ENCODE measurements around the gene MYADML2. TPM values are rescaled to one million over a fixed set of nuclear protein-coding genes. Genes with fewer than 3 reads are reported as not detected.

Gene MYADML2
- total RNA-seq, 2 donors from 2014 or later = 0.17 TPM; not detected in 1

DNA sequence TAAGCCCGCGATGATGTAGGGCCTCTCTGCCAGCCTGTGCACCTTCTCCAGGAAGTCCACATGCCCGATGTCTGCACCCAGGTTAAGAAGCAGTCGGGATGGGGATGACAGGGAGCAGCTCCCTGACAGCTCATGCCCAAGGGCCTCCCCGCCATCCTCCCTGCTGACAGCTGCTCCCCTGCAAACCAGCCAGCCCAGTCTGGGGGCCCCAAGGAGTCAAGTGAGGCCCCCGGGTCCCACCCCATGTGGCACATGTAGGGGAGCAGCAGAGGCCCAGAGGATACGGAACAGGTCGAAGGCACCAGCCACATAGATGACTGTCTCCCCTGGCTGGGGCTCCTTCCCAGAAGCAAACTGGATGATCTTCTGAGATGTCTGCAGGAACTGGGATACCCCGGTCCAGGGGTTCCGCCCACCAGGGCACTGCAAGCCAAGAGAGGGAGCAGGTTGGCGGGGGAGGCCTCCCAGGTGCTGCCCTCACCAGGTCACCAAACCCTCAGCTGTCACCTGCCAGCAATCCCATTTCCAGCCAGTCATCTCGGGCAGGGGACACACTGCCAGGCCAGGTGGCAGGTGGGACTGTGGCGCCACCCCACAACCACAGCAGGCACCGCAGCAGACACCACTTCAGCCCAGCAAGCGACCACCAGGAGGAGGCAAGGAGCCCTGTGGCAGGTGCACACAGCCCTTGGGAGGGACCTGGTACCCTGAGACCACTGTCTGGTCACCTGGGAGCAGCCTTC lies 40.4 kb downstream of the MYADML2 start:
- intact Hi-C loops (cut with DNase I, micrococcal nuclease) = no loop called here
- ATAC-seq (no peak), DNase-seq (no peak)

DNA sequence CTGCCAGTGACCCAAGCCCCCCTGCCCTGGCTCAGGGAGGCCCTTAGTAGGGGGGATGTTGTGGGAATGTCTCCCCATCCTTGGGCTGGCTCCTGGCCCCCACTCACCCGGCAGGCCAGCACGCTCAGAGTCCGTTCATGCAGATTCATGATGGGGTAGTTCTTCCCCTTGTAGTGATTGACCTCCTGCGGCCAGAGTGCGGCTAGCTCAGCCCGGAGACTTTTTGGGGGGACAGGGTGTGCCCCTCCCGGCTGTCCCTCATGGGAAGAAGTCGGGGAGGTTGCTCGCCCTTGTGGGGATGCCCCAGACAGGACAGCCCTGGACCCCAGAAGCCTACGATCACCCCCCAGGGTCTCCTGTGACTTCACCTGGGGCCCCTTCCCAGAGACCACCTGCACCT lies 41.0 kb downstream of the MYADML2 start:
- ATAC-seq (no peak), DNase-seq (no peak)
- intact Hi-C loops (cut with DNase I, micrococcal nuclease) = no loop called here

DNA sequence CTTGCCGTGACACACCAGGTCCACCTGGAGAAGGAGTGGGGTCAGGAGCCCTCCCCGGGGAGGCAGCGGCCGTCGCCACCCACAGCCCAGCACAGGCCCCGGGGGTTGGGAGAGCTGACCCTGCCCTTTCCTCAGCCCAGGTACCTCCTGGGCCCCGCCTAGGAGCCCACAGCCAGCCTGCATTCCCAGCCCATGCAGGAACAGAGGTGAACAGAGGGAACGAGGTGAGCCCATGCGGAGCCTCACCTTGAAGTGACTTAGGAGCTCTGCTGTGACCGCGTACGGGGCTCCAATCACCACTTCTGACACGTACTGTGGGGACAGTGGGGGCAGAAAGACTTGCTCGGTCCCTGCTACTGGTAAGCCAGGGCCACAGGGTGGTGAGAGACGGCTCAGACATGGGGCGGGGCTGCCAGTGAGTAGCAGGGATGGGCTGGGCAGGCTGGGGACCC lies 41.6 kb downstream of the MYADML2 start:
- DNase-seq = no peak
- no peak for ATAC-seq
- intact Hi-C loops (cut with DNase I, micrococcal nuclease) = no loop called here

DNA sequence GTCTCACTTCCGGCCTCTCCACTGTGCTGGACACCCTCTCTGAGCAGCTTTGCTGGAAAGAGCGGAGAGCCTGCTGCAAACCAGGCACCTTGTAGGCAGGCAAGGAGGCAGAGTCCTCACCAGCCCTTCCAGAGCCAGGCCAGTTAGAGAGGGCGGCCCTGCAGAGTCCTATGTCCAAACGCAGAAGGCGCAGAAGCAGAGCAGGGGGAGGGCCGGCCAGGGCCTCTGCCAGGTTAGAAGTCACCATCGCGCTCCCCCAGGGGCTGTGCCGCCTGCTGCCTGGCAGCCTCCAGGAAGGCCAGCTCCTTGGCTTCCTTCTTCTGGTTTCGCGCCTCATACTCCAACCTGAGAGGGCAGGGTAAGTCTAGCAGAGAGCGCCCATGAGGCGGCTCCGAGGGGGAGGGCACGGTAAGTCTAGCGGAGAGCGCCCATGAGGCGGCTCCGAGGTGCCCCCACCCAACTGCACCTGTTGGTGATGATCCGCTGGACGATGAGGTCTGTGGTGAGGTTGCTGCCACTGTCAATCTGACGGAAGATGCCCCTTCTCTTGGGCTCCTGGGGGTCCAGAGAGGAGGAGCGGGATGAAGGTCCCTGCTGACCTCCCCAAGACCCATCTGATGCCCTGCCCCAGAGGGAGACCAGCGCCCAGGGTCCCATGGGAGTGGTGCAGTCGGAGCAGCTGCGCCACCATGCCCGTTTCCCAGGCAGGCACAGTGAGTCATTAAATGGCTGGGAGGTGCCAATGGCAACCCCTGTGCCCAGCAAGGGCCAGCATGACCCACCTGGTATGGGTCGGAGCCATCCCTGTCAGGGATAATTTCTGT lies 42.2 kb downstream of the MYADML2 start:
- intact Hi-C loops (cut with DNase I, micrococcal nuclease) = no loop called here
- DNase-seq = no peak
- ATAC-seq = no peak

DNA sequence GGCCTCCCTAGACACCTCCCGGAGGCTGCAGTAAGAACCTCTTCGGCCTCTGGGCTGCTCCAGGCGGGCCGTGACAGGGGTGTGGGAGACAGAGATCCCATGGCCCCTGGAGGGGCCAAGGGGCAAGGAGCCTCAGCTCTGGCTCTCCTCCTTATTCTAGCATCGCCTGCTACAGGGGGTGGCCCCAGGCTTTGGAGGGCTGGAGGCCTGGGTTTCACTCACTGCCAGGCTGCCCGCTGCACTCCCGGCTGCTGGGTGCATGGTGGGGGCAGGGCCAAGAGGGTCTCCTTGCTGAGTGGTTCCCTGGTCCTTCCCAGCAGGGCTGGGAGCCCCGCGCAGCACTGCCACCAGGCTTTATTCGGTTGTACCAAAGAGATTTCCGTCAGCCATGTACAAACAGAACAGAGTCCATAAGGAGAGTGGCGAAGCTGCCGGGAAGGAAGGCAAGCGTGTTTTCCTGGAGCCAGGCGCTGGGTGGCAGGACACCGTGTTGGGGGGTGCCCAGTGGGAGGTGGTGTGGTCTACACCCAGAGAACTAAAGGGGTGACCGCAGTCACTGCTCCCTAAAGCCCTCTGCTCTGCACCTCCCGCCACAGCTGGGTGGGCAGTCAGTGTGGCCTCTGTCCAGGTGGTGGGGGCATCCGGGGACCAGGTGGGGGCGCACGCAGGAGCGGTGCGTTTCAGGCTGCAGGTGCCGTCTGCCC lies 43.0 kb downstream of the MYADML2 start:
- ATAC-seq = no peak
- intact Hi-C loops (cut with DNase I, micrococcal nuclease) = no loop called here
- DNase-seq = no peak

DNA sequence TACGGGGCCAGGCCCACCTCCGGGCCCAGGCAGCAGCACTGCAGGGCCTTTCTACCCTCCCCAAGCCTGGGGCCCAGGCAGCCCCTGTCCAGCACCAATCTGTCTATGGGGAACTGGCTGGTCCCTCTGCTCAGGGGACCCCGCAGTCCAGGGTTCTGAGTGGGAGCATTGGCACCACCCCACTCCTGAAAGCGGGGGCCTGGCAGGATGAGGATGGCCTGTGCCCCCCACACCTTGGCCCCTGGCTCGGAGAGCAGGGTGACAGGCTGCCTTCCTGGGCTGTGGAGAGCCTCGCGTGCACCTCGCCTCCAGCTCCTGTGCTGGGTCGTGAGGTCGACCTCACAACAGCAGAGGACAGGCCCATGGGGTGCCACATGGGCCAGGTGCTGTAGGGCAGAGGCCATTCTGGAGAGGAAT lies 43.6 kb downstream of the MYADML2 start:
- DNase-seq (no peak), ATAC-seq (no peak)

DNA sequence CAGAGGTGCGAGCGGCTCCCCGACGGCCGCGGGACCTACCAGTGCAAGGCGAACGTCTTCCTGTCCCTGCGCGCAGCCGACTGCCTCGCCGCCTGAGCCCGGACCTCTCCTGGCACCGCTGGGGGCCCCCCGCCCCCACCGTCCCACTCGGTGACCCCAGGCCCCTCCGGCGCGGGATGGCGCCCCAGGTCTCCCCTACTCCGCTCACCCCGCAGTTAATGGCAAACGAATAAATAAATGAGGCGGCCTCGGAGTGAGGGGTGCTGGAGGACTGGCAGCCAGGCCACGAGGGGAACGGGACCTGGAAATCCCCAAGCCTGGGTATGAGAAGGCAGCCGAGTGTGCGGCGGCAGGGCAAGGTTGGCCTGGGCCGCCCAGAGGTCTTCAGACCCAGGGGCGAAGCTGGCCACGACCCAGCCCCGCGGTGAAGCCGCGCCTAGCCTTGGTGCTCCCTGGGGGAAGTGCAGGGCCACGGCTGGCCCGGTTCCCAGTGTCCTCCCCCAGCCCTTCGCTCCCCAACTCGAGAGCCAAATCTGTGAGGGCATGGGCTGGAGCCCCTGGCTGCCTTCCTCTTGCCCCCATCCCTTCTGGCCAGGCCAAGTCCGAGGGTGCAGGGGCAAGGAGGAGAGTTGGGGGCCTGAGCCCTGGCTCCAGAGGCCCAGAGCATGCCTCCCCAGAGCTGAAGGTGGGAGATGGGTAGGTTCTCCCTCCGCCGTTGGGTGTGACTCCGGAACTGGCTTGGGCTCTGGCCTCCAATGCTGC lies 44.2 kb downstream of the MYADML2 start:
- no peak for DNase-seq
- intact Hi-C loops (cut with DNase I, micrococcal nuclease) = no loop called here
- ATAC-seq = peak; percentile 38

More for the DNA sequence above, 43.6 kb downstream of the MYADML2 start:
- intact Hi-C loops (cut with DNase I, micrococcal nuclease) = no loop called here

DNA sequence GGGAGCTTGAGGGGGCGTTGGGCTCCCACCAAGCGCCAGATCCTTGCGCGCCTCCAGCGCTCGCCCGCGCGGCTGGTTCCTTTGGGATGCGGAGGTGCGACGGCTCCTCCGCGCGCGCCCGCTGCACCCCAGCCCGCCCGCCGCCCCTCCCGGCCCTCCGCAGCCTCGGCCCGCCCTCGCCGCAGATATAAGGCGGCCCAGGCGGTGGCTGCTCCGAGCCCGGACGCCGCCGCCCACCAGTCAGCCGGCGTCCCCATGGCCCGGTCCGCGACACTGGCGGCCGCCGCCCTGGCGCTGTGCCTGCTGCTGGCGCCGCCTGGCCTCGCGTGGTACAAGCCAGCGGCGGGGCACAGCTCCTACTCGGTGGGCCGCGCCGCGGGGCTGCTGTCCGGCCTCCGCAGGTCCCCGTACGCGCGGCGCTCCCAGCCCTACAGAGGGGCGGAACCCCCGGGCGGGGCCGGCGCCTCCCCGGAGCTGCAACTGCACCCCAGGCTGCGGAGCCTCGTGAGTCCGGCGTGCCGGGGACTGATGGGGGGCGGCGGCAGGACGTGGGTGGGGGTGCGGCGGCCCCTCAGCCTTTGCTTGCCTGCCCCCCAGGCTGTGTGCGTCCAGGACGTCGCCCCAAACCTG lies 44.9 kb downstream of the MYADML2 start, which contains the start of gene NPB:
Gene NPB (plus strand): TSS at position 216 of the 630 bp plus-strand sequence. CDS start 40 bp downstream, at position 256.
- intact Hi-C loops (cut with DNase I, micrococcal nuclease) = no loop called here
- peak; percentile 63 for ATAC-seq
- peak in 1 of 2 donors; percentile 46 for DNase-seq

DNA sequence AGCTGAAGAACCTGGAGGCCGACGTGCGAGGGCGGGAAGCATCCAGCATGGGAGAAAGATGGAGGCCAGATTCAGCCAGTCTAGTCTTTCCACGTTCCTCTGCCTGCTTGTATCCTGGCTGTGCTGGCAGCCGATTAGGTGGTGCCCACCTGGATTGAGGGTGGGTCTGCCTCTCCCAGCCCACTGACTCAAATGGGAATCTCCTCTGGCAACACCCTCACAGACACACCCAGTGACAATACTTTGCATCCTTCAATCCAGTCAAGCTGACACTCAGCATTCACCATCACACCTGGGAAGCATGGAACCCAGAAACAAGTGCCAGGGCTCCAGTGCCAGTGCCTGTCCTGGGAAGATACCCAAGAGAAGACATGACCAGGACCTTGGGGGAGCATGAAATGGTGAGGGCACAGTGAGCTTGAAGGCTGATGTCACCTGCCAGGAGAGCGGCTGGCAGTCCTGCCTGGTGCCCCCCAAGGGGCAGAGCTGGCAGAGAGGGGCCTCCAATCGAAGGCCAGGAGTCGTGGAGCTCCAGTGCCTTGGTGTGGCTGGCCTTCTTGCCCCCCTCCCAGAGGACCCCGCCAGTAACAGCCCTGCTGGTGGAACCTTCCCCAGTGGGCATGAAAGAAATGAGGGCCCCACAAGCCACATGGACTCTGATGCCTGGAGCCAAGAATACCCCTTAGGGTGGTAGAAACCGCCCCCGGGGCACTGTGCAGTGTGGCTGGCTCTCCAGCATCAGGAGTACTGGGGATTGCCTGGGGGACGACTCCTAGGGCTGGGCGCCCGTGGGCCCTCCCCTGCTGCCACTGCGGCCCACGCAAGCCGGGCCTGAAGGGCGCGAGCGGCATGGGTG lies 45.6 kb downstream of the MYADML2 start:
- ATAC-seq (peak; percentile 14), DNase-seq (no peak)
- intact Hi-C loops (cut with DNase I, micrococcal nuclease) = no loop called here

DNA sequence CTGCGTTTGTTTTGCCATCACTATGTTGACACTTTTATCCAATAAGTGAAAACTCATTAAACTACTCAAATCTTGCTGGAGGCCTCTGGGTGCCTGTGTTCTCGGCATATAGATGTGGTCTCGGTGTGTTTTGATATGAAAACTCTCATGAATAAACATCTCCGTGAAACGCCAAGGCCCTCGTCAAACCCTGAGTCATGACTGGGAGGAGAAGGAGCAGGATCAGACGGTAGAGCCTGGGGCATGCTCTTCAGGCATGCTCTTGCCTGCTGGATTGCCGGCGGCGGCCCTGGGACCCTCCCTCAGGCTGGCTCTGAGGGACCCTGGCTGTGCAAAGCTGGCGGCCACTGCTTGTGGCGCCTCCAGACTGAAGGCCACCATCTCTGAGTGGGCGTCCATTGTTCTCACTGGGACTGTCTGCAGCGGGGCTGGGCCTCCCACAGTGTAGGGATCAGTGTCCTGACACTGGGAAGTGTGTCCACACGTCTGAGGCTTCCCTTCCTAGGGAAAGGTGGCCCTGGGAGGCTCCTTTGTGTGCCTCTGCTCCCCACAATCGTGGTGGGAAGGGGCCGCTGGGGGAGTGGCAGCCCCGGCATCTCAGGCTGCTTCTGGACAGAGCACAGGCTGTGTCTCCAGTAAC lies 46.7 kb downstream of the MYADML2 start:
- intact Hi-C loops (cut with DNase I, micrococcal nuclease) = no loop called here
- ATAC-seq = no peak
- DNase-seq = no peak

DNA sequence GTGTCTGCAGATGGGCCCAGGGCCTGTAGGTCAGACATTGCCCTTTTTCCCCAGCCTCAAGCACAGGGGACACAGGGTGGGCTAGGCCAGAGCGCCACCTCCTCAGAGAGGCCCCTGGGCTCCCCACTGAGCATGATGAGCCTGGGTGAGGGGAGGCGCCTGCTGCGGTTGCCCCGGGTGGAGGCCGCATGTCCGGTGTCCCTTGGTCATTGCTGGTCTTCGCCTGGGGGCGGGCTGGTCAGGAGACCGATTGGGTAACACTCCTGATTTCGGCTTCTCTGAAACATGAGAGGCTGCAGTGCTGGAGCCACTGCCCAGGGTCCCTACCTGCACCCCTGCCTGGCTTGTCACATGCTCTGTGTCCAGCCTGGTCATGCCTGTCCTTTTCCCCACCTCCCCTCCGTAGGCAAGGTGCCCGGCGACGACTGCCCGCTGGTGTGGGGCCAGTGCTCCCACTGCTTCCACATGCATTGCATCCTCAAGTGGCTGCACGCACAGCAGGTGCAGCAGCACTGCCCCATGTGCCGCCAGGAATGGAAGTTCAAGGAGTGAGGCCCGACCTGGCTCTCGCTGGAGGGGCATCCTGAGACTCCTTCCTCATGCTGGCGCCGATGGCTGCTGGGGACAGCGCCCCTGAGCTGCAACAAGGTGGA lies 47.4 kb downstream of the MYADML2 start:
- no peak for DNase-seq
- ATAC-seq = no peak

DNA sequence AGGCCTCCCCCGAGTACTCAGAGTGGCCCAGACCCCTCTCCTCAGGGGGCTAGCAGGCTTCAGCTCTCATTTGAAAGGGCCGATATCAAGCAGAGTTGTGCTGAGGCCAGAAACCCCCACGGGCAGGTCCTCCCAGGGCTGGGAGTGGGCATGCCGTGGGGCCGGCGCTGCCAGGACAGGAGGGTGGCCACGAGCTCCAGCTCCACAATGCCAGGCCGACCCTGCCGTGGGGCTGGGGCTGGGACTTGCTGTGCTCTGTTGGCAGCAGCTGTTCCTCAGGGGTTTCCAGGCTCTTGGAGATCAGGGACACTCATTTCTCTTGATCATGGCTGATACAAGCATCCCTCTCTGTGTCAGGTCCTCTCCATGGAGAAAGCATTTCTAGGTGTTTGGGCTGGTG lies 48.1 kb downstream of the MYADML2 start:
- no peak for DNase-seq
- intact Hi-C loops (cut with DNase I, micrococcal nuclease) = no loop called here
- no peak for ATAC-seq

More for the DNA sequence above, 47.4 kb downstream of the MYADML2 start:
- intact Hi-C loops (cut with DNase I, micrococcal nuclease) = no loop called here

DNA sequence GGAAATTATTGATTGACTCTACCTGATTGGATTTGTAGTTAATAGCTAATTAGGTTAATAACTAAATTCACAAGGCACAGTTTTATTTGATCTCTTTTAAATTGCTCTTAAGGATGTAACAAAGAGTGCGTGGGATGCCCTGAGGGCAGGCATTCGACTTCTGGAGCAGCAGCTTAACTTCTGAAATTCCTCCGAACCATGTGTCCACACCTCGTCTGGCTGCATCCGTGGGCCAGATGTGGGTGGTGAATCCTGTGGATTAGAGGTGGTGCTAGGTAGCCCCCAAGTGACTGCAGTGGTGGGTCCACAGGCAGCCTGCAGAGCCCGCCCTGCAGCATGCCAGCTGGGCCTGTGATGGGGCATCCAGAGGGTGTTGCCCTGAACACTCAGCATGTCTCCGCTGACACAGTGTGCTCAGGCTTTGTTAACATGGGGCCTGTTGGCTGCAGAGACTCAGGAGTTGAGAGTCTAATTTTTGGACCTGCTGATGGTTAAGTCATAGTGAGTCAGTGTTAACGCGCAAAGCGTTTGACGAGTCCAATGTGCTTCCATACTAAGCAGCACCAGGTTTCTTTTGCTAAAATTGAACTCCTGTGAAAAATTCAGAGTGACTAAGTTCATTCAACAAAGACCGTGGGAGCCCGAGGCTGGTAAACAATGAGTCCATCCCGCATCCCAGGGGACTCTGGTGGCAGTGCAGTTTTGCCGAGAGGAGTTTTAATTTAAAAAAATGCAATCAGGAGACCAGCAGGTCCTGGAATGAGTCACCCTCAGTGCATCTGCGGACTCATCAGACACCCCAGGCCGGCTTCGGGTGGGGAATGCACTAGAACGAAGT lies 48.8 kb downstream of the MYADML2 start:
- intact Hi-C loops (cut with DNase I, micrococcal nuclease) = no loop called here
- ATAC-seq = no peak
- DNase-seq = no peak

DNA sequence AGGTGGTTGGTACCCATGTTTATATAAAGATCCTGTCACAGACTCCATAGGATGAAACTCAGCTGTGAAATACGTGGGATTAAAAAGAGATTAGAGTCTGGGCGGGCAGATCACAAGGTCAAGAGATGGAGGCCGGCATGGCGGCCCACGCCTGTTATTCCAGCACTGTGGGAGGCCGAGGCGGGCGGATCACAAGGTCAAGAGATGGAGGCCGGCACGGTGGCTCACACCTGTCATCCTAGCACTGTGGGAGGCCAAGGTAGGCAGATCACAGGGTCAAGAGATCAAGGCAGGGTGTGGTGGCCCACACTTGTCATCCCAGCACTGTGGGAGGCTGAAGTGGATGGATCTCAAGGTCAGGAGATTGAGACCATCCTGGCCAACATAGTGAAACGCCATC lies 51.6 kb downstream of the MYADML2 start:
- ATAC-seq = no peak
- intact Hi-C loops (cut with DNase I, micrococcal nuclease) = no loop called here

DNA sequence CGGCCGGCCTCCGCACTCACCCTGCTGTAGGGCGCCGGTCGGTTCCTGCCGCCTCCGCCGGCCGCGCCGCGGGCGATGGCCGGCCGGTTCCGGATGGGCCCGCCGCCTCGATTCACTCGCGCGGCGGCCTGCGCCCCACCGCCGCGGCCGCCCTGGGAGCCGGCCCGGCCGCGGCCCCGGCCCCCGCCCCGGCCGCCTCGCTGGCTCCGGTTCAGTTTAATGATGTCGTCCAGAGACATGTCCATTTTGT lies 55.8 kb downstream of the MYADML2 start:
- ATAC-seq = no peak
- no peak for DNase-seq
- intact Hi-C loops (cut with DNase I, micrococcal nuclease) = no loop called here

More for the DNA sequence above, 51.6 kb downstream of the MYADML2 start:
- DNase-seq = no peak

Data from left colon (tissue), 2 donors.